Measurements from ENCODE around the gene MUC4.

The MUC4 gene

DNA sequence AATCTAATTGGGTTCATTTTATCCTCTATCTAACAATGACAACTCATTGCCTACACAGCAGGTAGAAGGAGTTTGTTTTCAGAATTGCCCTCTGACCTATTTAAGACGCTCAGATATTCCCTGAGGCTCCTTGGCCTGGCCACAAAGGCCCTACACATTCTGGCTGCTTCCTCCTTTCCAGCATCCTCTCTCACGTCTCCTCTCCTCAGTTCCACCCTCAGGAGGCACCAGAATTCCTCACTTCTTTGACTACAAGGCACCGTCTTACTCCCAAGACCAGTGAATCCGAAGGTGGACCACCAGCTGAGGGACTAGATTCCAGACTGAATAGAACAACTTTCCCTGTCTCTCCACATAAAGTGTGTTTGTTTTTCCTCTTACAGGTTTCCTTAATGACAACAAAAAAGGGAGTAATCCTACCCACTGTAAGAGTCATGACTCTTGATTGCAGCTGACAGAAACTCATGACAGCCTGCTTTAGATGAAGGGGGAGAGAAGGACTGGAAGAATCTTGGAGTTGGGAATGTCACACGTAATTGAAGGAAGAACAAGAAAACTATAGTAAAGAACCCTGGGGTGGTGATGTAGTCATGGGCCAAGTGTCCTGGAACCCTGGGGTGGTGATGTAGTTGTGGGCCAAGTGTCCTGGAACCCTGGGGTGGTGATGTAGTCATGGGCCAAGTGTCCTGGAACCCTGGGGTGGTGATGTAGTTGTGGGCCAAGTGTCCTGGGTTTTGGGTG lies 112.9 kb downstream of the MUC4 start:
- H3K4me3 ChIP-seq (ENCODE audit: low read depth in 1 of 2, low read length in 1 of 2) = no peak overlapping the region

DNA sequence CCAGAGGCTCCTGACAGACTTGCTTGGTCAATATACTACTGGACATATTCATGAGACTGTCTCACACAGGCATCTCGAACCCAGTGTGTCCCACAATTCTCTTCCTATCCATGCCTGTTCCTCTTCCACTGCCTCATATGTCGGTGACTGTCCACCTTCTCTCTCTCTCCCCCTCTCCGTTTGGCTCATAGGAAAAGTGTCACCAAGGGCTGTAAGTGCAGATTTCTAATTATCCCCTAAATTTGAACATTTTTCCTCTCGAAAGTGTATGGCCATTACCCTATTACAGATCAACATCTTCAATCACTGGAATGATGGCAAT lies 113.4 kb downstream of the MUC4 start:
- Histone ChIP-seq H3K36me3 (peaks cover 14% of the 10 kb centered on the region), H3K9me3 (no peaks in the 10 kb centered on the region), H3K27me3 (no peaks in the 10 kb centered on the region), H3K27ac (no peak overlapping the region), H3K4me1 (ENCODE audit: control insufficient read depth in 1 of 2, insufficient read depth in 1 of 2, low read depth in 1 of 2, low read length in 1 of 2) (no peaks in the 10 kb centered on the region), H3K4me3 (ENCODE audit: low read depth in 1 of 2, low read length in 1 of 2) (no peak overlapping the region)
- TF ChIP-seq, protein P1, sequence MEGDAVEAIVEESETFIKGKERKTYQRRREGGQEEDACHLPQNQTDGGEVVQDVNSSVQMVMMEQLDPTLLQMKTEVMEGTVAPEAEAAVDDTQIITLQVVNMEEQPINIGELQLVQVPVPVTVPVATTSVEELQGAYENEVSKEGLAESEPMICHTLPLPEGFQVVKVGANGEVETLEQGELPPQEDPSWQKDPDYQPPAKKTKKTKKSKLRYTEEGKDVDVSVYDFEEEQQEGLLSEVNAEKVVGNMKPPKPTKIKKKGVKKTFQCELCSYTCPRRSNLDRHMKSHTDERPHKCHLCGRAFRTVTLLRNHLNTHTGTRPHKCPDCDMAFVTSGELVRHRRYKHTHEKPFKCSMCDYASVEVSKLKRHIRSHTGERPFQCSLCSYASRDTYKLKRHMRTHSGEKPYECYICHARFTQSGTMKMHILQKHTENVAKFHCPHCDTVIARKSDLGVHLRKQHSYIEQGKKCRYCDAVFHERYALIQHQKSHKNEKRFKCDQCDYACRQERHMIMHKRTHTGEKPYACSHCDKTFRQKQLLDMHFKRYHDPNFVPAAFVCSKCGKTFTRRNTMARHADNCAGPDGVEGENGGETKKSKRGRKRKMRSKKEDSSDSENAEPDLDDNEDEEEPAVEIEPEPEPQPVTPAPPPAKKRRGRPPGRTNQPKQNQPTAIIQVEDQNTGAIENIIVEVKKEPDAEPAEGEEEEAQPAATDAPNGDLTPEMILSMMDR (IDR thresholded peaks at IDR 0.05) = no peak

More for the DNA sequence above, 112.9 kb downstream of the MUC4 start:
- no peaks in the 10 kb centered on the region for H3K4me1 ChIP-seq (ENCODE audit: control insufficient read depth in 1 of 2, insufficient read depth in 1 of 2, low read depth in 1 of 2, low read length in 1 of 2)
- H3K27me3 ChIP-seq = no peaks in the 10 kb centered on the region
- H3K27ac ChIP-seq = no peak overlapping the region
- H3K36me3 ChIP-seq = peaks cover 14% of the 10 kb centered on the region
- H3K9me3 ChIP-seq = no peaks in the 10 kb centered on the region
- TF ChIP-seq, protein P1 (IDR thresholded peaks at IDR 0.05) = no peak

DNA sequence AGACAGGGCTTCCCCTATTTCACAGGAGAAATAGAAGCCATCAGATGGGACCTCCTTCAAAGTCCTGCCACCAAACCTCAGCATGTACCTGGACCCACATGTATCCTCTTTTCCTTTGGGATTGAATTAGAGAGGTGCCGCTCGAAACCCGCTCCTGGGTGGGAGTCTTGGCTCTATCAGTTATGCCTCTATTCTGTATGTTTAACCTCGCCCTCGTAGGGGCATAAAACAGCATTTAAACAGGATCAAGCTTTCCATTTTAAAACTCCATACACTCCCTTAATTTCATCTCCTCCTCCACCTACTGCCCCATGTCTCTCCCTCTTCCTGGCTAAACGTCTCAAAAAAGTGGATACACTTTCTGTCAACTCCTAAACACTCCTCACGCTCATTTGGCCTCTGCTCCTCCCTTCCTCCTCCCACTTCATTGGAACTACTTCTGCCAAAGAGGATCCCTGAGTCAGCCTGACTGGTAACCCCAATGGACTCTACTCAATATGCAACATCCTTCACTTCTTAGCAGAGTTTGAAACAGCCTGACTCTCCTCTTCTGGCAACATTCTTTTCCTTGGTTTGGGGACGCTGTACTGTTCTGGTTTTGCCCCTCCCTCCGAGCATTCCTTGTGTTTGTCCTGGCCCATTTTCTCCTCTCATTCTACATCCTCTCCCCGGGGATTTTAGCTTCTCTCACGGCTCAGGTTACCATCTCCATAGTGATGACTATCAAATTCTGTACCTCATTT lies 114.0 kb downstream of the MUC4 start:
- TF ChIP-seq, protein P1 (IDR thresholded peaks at IDR 0.05) = no peak

More for the DNA sequence above, 114.0 kb downstream of the MUC4 start:
- H3K4me1 ChIP-seq (ENCODE audit: control insufficient read depth in 1 of 2, insufficient read depth in 1 of 2, low read depth in 1 of 2, low read length in 1 of 2) = no peaks in the 10 kb centered on the region
- H3K36me3 ChIP-seq = peaks cover 17% of the 10 kb centered on the region
- no peaks in the 10 kb centered on the region for H3K27me3 ChIP-seq
- H3K27ac ChIP-seq = no peak overlapping the region
- H3K9me3 ChIP-seq = no peaks in the 10 kb centered on the region
- no peak overlapping the region for H3K4me3 ChIP-seq (ENCODE audit: low read depth in 1 of 2, low read length in 1 of 2)
